B cell (primary cell): ENCODE data around the gene PPP6R2. TPM values are rescaled to one million over a fixed set of nuclear protein-coding genes. Genes with fewer than 3 reads are reported as not detected.

Experiments
- ATAC-seq: fragments of 200-7000 bp; cut with Tn5 transposase; one replicate; pipeline ENCODE4 v1.10.0; 2021; ENCODE audit warnings: low read depth, mild to moderate bottlenecking, moderate number of reproducible peaks, moderate library complexity
- CTCF ChIA-PET: fragments of 350-600 bp; sonication (Branson Sonifier 250); formaldehyde crosslinking; loops from one replicate; lab custom pipeline; 2021; ENCODE audit warnings: antibody characterized with exemption, inconsistent platforms; lab: Charles Lee
- POLR2A ChIA-PET: fragments of 350-600 bp; sonication (Branson Sonifier 250); formaldehyde crosslinking; loops from one replicate; lab custom pipeline; 2021; ENCODE audit warnings: antibody characterized with exemption; lab: Charles Lee
- DNase-seq: peaks from one replicate; pipeline ENCODE4 v3.0.0; 2013
- H2AFZ ChIP-seq: 2 replicates; pipeline ENCODE4 v1.6.1; 2012; ENCODE audit warnings: mild to moderate bottlenecking, low read depth, low read length; ENCODE audit not compliant: insufficient read depth, poor library complexity, severe bottlenecking
- H3K27ac ChIP-seq, 2 donors: 1 replicate in 1 of 2; 2 replicates in 1 of 2; pipeline ENCODE4 v1.5.1; 2012 to 2013; ENCODE audit warnings: low read length in 2 of 2, mild to moderate bottlenecking in 2 of 2, moderate library complexity in 1 of 2
- H3K27me3 ChIP-seq, 4 experiments: fragments of 200-600 bp in 1 of 4; sonication (generic) in 1 of 4; replicated peaks in 1 of 4; 1 replicate in 2 of 4; 2 replicates in 2 of 4; pipeline versions ENCODE4 v1.6.1 to v1.7.0; 2013 to 2016; ENCODE audit warnings: low read length in 3 of 4, mild to moderate bottlenecking in 2 of 4, mixed read lengths in 1 of 4, moderate library complexity in 1 of 4; ENCODE audit not compliant: insufficient read depth in 4 of 4, control insufficient read depth in 3 of 4; ENCODE audit errors: control extremely low read depth in 1 of 4
- H3K36me3 ChIP-seq, 2 experiments: replicated peaks in 1 of 2; 1 replicate in 1 of 2; 2 replicates in 1 of 2; pipeline versions ENCODE4 v1.6.1 to v1.7.1; 2013; ENCODE audit warnings: low read length in 1 of 2; ENCODE audit not compliant: insufficient read depth in 2 of 2, control insufficient read depth in 1 of 2; ENCODE audit errors: control extremely low read depth in 1 of 2, extremely low read depth in 1 of 2
- H3K4me1 ChIP-seq, 2 donors: fragments of 200-600 bp in 1 of 2; sonication (generic) in 1 of 2; 1 replicate in 1 of 2; 2 replicates in 1 of 2; pipeline versions ENCODE4 v1.5.1 to v1.6.1; 2013 to 2017; ENCODE audit warnings: low read length in 2 of 2; ENCODE audit not compliant: control insufficient read depth in 2 of 2, insufficient read depth in 2 of 2
- H3K4me2 ChIP-seq: replicated peaks from 2 replicates; pipeline ENCODE3; 2012; ENCODE audit warnings: mild to moderate bottlenecking, low read depth, low read length; ENCODE audit not compliant: poor library complexity, severe bottlenecking
- H3K4me3 ChIP-seq, 5 experiments: fragments of 200-600 bp in 1 of 5; sonication (generic) in 1 of 5; 1 replicate in 3 of 5; 2 replicates in 2 of 5; pipeline versions ENCODE4 v1.5.1 to v1.7.0; 2011 to 2016; ENCODE audit warnings: low read length in 4 of 5, mild to moderate bottlenecking in 4 of 5, low read depth in 2 of 5, control low read depth in 1 of 5, moderate library complexity in 1 of 5; ENCODE audit not compliant: insufficient read depth in 1 of 5; ENCODE audit errors: control extremely low read depth in 1 of 5, extremely low read depth in 1 of 5
- H3K79me2 ChIP-seq: fragments of 200-600 bp; sonication (generic); one replicate; pipeline ENCODE4 v1.6.0; 2016; ENCODE audit warnings: low read length; ENCODE audit not compliant: control insufficient read depth, insufficient read depth
- H3K9ac ChIP-seq: fragments of 200-600 bp; sonication (generic); 2 replicates; pipeline ENCODE4 v1.6.1; 2017; ENCODE audit warnings: mild to moderate bottlenecking, low read length, moderate library complexity
- H3K9me3 ChIP-seq, 3 donors: one replicate each; pipeline versions ENCODE4 v1.6.1 to v1.7.1; 2013; ENCODE audit warnings: low read length in 2 of 3; ENCODE audit not compliant: control insufficient read depth in 2 of 3, insufficient read depth in 1 of 3; ENCODE audit errors: control extremely low read depth in 1 of 3
- H4K20me1 ChIP-seq: 2 replicates; pipeline ENCODE4 v1.6.0; 2012; ENCODE audit warnings: mild to moderate bottlenecking, low read length; ENCODE audit not compliant: insufficient read depth, control insufficient read depth, poor library complexity, severe bottlenecking
- H3K27ac Mint-ChIP-seq: one replicate; pipeline ENCODE4 v1.8.0; 2021; ENCODE audit warnings: mixed read lengths
- H3K27me3 Mint-ChIP-seq: one replicate; pipeline ENCODE4 v1.8.0; 2021; ENCODE audit warnings: mixed read lengths
- H3K4me1 Mint-ChIP-seq: one replicate; pipeline ENCODE4 v1.8.0; 2021; ENCODE audit warnings: mixed read lengths
- H3K4me3 Mint-ChIP-seq: one replicate; pipeline ENCODE4 v1.8.0; 2021; ENCODE audit warnings: mixed read lengths
- H3K9me3 Mint-ChIP-seq: one replicate; pipeline ENCODE4 v1.8.0; 2022; ENCODE audit warnings: mixed read lengths; ENCODE audit not compliant: insufficient read depth
- EZH2 ChIP-seq: IDR thresholded peaks from 2 replicates; pipeline ENCODE4 v1.6.1; 2012; ENCODE audit warnings: borderline replicate concordance, low read depth, mild to moderate bottlenecking, moderate library complexity, low read length; ENCODE audit not compliant: insufficient read depth, poor library complexity, severe bottlenecking
- WGBS: methylation state at CpG from one replicate; pipeline ENCODE4 v1.1.5; 2013; ENCODE audit warnings: missing lambda C conversion rate; ENCODE audit not compliant: insufficient coverage; 5-methylcytosine and 5-hydroxymethylcytosine counted together
- intact Hi-C: fragments of 100-400 bp; cut with micrococcal nuclease; formaldehyde crosslinking; loops from one replicate; pipeline ENCODE4 v1.10.0; 2022
- polyA plus RNA-seq: library from polyadenylated mRNA; depleted of rRNA; stranded (reverse); fragments of >200 nt; gene quantifications from 2 replicates; pipeline ENCODE4 v1.2.3, GENCODE V29; 2012
- total RNA-seq, 2 donors: library from RNA; stranded (reverse); fragments of 120-200 nt in 1 of 2; gene quantifications; 1 replicate in 1 of 2; 2 replicates in 1 of 2; pipeline versions ENCODE4 v1.2.3 to v1.2.4, GENCODE V29; 2013 to 2022
- TF ChIP-seq, protein P1 (sequence below): fragments of 200-600 bp; IDR thresholded peaks from one replicate; pipeline ENCODE4 v1.8.0; 2022; ENCODE audit warnings: antibody characterized with exemption, mild to moderate bottlenecking

Gene PPP6R2
- total and polyA plus RNA-seq, 2 donors (not counting 1 experiment from before 2014, with no cell fraction given): 91.4 to 98.7 TPM

DNA sequence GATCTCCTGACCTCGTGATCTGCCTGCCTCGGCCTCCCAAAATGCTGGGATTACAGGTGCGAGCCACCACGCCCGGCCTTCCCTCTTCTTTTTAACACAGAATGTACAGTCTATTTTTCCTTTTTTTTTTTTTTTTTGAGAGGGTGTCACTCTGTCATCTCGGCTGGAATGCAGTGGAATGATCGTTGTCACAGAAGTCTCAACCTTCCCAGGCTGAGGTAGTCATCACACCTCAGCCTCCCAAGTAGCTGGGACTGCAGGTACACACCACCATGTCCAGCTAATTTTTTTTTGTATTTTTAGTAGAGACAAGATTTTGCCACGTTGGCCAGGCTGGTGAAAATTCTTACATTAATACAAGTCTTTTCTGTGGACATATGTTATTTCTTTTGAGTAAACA lies 13.1 kb downstream of the PPP6R2 start:
- ChIA-PET POLR2A (no interaction called here), CTCF (no interaction called here)
- H3K27ac ChIP-seq: no peak overlapping the region
- no peaks in the 10 kb centered on the region for H3K27me3 ChIP-seq
- ATAC-seq: no peak
- H2AFZ ChIP-seq: no peak overlapping the region
- H3K9ac ChIP-seq: no peak overlapping the region
- intact Hi-C loops: no loop called here
- peaks cover 62% of the 10 kb centered on the region for H3K79me2 ChIP-seq
- WGBS: no CpG with 5 or more reads among the region's 8 CpGs
- no peak overlapping the region for H3K27ac Mint-ChIP-seq
- H3K4me2 ChIP-seq: no peak overlapping the region
- H4K20me1 ChIP-seq: peaks cover 39% of the 10 kb centered on the region
- no peak overlapping the region for H3K4me3 Mint-ChIP-seq
- no peak for DNase-seq
- no peaks in the 10 kb centered on the region for H3K9me3 ChIP-seq
- peaks cover 0 to 2% of the 10 kb centered on the region in 2 donors for H3K4me1 ChIP-seq
- no peaks in the 10 kb centered on the region for H3K9me3 Mint-ChIP-seq
- peaks cover 5 to 18% of the 10 kb centered on the region in 2 experiments for H3K36me3 ChIP-seq
- peaks cover 16% of the 10 kb centered on the region for H3K4me1 Mint-ChIP-seq
- H3K4me3 ChIP-seq: no peak overlapping the region
- TF ChIP-seq EZH2: no peak
- TF ChIP-seq, protein P1, sequence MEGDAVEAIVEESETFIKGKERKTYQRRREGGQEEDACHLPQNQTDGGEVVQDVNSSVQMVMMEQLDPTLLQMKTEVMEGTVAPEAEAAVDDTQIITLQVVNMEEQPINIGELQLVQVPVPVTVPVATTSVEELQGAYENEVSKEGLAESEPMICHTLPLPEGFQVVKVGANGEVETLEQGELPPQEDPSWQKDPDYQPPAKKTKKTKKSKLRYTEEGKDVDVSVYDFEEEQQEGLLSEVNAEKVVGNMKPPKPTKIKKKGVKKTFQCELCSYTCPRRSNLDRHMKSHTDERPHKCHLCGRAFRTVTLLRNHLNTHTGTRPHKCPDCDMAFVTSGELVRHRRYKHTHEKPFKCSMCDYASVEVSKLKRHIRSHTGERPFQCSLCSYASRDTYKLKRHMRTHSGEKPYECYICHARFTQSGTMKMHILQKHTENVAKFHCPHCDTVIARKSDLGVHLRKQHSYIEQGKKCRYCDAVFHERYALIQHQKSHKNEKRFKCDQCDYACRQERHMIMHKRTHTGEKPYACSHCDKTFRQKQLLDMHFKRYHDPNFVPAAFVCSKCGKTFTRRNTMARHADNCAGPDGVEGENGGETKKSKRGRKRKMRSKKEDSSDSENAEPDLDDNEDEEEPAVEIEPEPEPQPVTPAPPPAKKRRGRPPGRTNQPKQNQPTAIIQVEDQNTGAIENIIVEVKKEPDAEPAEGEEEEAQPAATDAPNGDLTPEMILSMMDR: no peak
- H3K27me3 Mint-ChIP-seq: no peaks in the 10 kb centered on the region

DNA sequence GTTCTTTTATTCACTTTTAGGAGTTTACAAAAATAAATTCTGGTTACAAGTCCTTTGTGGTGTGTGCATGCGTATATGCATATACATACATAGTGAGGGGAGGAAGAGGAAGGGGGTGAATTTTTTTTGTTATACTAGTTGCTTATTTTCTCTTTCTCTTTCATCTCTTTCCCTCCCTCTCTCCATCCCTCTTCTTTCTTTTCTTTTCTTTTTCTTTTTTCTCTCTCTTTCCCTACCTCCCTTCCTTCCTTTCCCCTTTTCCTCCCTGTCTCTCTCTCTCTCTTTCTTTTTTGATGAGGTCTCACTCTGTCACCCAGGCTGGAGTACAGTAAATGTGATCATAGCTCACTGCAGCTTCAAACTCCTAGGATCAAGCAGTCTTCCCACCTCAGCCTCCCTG lies 14.1 kb downstream of the PPP6R2 start:
- Histone ChIP-seq H3K79me2 (peaks cover 72% of the 10 kb centered on the region), H2AFZ (no peak overlapping the region), H3K36me3 (peaks cover 8 to 28% of the 10 kb centered on the region in 2 experiments), H3K4me2 (no peak overlapping the region), H3K4me3 (no peak overlapping the region), H3K27me3 (no peaks in the 10 kb centered on the region), H4K20me1 (peaks cover 49% of the 10 kb centered on the region), H3K27ac (no peak overlapping the region), H3K9me3 (no peaks in the 10 kb centered on the region), H3K9ac (no peak overlapping the region), H3K4me1 (peaks cover 0 to 2% of the 10 kb centered on the region in 2 donors)
- peaks cover 23% of the 10 kb centered on the region for H3K4me1 Mint-ChIP-seq
- ChIA-PET CTCF (interaction anchor here (1.2 kb wide), 1 partner anchor 141 kb away, joined by 3 read pairs; no protein-coding TSS in a partner anchor), POLR2A (no interaction called here)
- DNase-seq (no peak), ATAC-seq (no peak)
- intact Hi-C loops: no loop called here
- no peaks in the 10 kb centered on the region for H3K9me3 Mint-ChIP-seq
- no CpG with 5 or more reads among the region's 1 CpG for WGBS
- no peak for TF ChIP-seq EZH2
- TF ChIP-seq, protein P1: peak; percentile 9
- no peak overlapping the region for H3K4me3 Mint-ChIP-seq
- H3K27me3 Mint-ChIP-seq: no peaks in the 10 kb centered on the region
- H3K27ac Mint-ChIP-seq: no peak overlapping the region
